LNCaP clone FGC (cell line): ENCODE data around the gene NUP205.
A peak's percentile ranks its signal among the peaks of the same experiment; 100 is the strongest.

Experiments used
- DNase-seq: peaks from one replicate; pipeline ENCODE4 v3.0.0-alpha.2; 2011; ENCODE audit warnings: low read depth
- H3K4me3 ChIP-seq: 2 replicates; pipeline ENCODE4 v1.5.1; 2011; ENCODE audit warnings: mild to moderate bottlenecking, low read depth, low read length, control low read depth
- CTCF ChIP-seq: IDR thresholded peaks from 2 replicates; pipeline ENCODE4 v1.5.1; 2012; ENCODE audit warnings: mild to moderate bottlenecking; ENCODE audit not compliant: control insufficient read depth, insufficient read depth; ENCODE audit errors: extremely low read depth

Gene NUP205

DNA sequence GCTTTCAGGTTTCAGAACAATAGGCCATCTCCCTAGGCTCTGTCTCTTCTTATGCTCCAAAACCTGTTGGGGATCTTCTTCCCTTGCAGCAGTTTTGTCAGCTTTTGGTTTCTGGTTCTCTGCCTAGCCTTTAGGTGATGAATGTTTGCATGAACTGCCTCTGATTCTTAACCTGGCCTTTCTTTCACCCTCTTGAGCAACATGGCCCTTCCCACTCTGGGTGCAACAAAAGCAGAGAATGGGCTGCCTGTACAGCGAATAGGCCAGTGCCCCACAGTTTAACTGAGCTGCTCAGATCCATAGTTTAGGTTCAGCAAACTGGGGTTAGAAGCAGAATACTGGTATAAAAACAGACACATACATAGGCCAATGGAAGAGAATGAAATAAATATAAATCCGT, 18.1 kb upstream of the NUP205 start:
- DNase-seq: no peak
- no peak for TF ChIP-seq CTCF
- H3K4me3 ChIP-seq: no peak overlapping the region

GRCh38 chr7:135541029-135541428, 16.7 kb upstream of the NUP205 start:
- DNase-seq: no peak
- TF ChIP-seq CTCF: no peak
- no peak overlapping the region for H3K4me3 ChIP-seq

- TF ChIP-seq CTCF: no peak
- DNase-seq: no peak
- no peak overlapping the region for H3K4me3 ChIP-seq
Observed at GRCh38 chr7:135550196-135550595, 7.5 kb upstream of the NUP205 start.

DNA sequence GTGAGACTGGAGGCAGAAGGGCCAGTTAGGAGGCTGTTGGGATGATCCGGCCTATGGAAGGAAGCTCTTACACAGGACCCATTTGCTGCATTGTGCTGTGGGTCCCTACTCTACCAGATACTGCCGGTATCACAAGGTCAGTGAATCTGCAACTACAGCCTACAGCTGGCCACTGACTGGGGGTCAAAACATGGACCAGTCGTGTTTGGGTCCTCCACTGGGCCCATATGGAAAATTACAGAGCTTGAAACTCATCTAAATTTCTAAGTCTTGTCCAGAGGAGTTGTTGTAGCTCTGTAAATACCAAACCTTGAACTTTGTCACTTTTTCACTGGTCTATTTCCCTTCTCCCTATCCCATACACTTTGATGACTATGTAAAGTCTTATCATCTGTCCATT, 5.6 kb upstream of the NUP205 start:
- H3K4me3 ChIP-seq: no peak overlapping the region
- DNase-seq: no peak
- TF ChIP-seq CTCF: no peak

DNA sequence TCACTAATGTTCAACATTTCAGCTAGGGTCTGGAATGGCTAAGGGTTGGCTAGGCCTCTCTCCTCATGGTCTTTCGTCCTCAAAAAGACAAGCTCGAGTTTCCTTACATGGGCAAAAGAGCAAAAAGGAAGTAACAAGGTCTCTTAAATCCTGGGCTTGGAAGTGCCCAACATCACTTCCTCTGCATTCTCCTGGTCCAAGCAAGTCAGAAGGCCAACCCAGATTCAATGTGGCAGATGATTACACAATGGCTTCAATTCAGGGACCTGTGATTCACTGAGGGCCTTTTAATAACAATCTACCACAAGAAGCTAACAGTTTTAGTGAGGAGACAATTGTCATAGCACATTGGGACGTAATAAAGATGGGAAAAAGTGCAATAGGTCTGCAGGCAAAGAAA, 4.4 kb upstream of the NUP205 start:
- no peak for DNase-seq
- H3K4me3 ChIP-seq: no peak overlapping the region
- no peak for TF ChIP-seq CTCF

GRCh38 chr7:135558337-135558767, 635 bp downstream of the NUP205 start:
- peak; percentile 71 for TF ChIP-seq CTCF
- peak; percentile 25 for DNase-seq

DNA sequence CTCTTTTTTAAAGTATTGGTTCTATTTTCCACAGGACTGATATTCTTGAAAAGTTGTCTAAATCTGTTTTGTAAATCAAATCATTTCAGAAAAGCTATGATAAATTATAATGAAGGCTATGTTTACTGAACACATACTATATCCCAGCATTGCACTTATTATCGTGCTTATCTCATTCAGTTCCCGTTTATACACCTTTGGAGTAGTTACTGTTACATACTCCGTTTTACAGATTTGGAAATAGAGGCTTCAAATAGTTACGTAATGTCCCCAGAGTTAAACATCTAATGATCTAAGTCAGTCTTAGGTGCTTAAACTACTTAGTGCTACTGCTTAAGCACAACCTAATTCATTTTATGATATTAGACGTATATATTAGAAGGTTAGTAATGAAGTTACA, 1.2 kb downstream of the NUP205 start:
- peak overlapping the region; percentile 98 for H3K4me3 ChIP-seq
- no peak for TF ChIP-seq CTCF

More at GRCh38 chr7:135558337-135558767, 635 bp downstream of the NUP205 start:
- H3K4me3 ChIP-seq: peak overlapping the region; percentile 98

More for the DNA sequence above, 1.2 kb downstream of the NUP205 start:
- DNase-seq: no peak
